ENCODE data around the gene TBL1XR1. TPM values are rescaled to one million over a fixed set of nuclear protein-coding genes. Genes with fewer than 3 reads are reported as not detected.

Gene TBL1XR1
- total and polyA plus RNA-seq, 2 of the 4 experiments (the other 2 are of a cell fraction): 25.2 to 170 TPM

DNA sequence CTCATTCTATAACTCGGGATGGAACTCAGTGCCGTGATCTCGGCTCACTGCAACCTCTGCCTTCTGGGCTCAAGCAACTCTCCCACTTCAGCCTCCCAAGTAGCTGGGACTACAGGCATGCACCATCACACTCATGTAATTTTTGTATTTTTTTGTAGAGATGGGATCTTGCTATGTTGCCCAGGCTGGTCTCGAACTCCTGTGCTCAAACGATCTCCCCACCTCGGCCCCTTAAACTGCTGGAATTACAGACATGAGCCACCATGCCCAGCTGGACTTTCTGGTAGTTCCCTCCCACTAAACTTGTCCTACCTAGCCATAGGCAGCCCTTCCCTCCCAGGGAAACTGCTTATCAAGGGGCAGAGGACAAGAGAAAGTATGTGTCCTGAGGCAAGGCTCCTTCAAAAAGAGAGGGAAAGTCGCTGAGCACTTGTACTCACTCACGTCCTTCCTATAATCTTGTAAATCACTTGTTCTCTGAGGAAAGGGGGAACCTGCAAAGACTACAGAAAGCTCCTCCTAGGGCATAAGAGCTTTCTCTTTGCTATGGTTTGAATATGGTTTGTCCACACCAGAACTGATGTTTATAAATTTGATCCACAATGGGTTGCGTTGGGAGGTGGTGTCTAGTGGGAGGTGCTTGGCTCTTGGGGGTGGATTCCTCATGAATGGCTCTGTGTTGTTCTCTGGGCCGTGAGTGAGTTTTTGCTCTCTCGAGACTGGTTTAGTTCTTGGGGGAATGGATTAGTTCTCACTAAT lies 13.6 kb upstream of the TBL1XR1 start:
- POLR2A ChIA-PET (ENCODE audit: unreplicated experiment): no interaction called here
- H2BK15ac ChIP-seq (ENCODE audit: low read depth, low read length): no peak overlapping the region
- no peak for TF ChIP-seq RFX5 (IDR thresholded peaks at IDR 0.05; ENCODE audit: low read depth, low read length)
- no peak for TF ChIP-seq POLR2A (IDR thresholded peaks at IDR 0.05; ENCODE audit: low read depth, low read length)
- no peak for TF ChIP-seq CHD1 (IDR thresholded peaks at IDR 0.05; ENCODE audit: low read depth, low read length)
- TF ChIP-seq, protein P1, sequence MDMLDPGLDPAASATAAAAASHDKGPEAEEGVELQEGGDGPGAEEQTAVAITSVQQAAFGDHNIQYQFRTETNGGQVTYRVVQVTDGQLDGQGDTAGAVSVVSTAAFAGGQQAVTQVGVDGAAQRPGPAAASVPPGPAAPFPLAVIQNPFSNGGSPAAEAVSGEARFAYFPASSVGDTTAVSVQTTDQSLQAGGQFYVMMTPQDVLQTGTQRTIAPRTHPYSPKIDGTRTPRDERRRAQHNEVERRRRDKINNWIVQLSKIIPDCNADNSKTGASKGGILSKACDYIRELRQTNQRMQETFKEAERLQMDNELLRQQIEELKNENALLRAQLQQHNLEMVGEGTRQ (IDR thresholded peaks at IDR 0.05; ENCODE audit: low read depth, low read length): no peak
- TF ChIP-seq CEBPB (IDR thresholded peaks at IDR 0.05; ENCODE audit: low read depth, low read length): no peak
- TF ChIP-seq MAZ (IDR thresholded peaks at IDR 0.05; ENCODE audit: borderline replicate concordance, low read depth, low read length): no peak
- TF ChIP-seq MXI1 (IDR thresholded peaks at IDR 0.05; ENCODE audit: borderline replicate concordance, low read depth, low read length): no peak
- no peak for TF ChIP-seq SMC3 (IDR thresholded peaks at IDR 0.05; ENCODE audit: low read depth, low read length)
- TF ChIP-seq NFE2L2 (IDR thresholded peaks at IDR 0.05; ENCODE audit: low read depth, low read length): no peak
- TF ChIP-seq MAFK (IDR thresholded peaks at IDR 0.05; ENCODE audit: low read depth, low read length): no peak
- TF ChIP-seq BHLHE40 (IDR thresholded peaks at IDR 0.05; ENCODE audit: low read depth, low read length): no peak
- no peak for TF ChIP-seq CTCF (conservative IDR thresholded peaks at IDR 0.05; ENCODE audit: low read depth, low read length)
- TF ChIP-seq ELK1 (IDR thresholded peaks at IDR 0.05; ENCODE audit: borderline replicate concordance, low read depth, low read length): no peak
- TF ChIP-seq RCOR1 (IDR thresholded peaks at IDR 0.05; ENCODE audit: insufficient replicate concordance, low read length): no peak
- TF ChIP-seq FOS (IDR thresholded peaks at IDR 0.05; ENCODE audit: low read depth, low read length): no peak
- no peak for TF ChIP-seq RAD21 (IDR thresholded peaks at IDR 0.05; ENCODE audit: low read length)
- H3K23ac ChIP-seq (ENCODE audit: low read depth, low read length): no peak overlapping the region
- H3K9me3 ChIP-seq (ENCODE audit: control insufficient read depth, insufficient read depth, low read length): no peaks in the 10 kb centered on the region
- no peak overlapping the region for H3K4me2 ChIP-seq (ENCODE audit: low read depth, low read length)
- no peak overlapping the region for H3K9ac ChIP-seq (ENCODE audit: low read depth, low read length)
- intact Hi-C loops (cut with micrococcal nuclease) (loop anchor here (5.0 kb wide), 1 partner anchor 1001 kb away; no protein-coding TSS in a partner anchor), dilution Hi-C loops (cut with HindIII; ENCODE audit: low sequenced_read_pairs, unreplicated experiment) (no loop called here), in situ Hi-C loops (cut with MboI; ENCODE audit: low sequenced_read_pairs) (no loop called here)
- H3K56ac ChIP-seq (ENCODE audit: extremely low read depth, insufficient read depth, low read length): no peak overlapping the region
- H3K79me1 ChIP-seq (ENCODE audit: low read depth in 1 of 2, low read length in 2 of 2): no peaks in the 10 kb centered on the region
- H3K18ac ChIP-seq (ENCODE audit: low read depth, low read length): no peak overlapping the region
- no peak overlapping the region for H2AK5ac ChIP-seq (ENCODE audit: low read depth, low read length)
- H4K8ac ChIP-seq (ENCODE audit: low read depth in 2 of 2, low read length in 2 of 2): no peak overlapping the region
- DNase-seq: no peak
- H2AK9ac ChIP-seq (replicated peaks; ENCODE audit: low read depth, low read length, poor library complexity): no peak overlapping the region
- BruUV-seq (replicated peaks): no TSS peak
- H4K5ac ChIP-seq (ENCODE audit: low read depth, low read length): no peak overlapping the region
- no peak overlapping the region for H4K91ac ChIP-seq (ENCODE audit: insufficient read depth, low read depth, low read length)
- H3K4me1 ChIP-seq (ENCODE audit: control insufficient read depth, insufficient read depth, low read length): no peaks in the 10 kb centered on the region
- no peaks in the 10 kb centered on the region for H3K27me3 ChIP-seq (ENCODE audit: control insufficient read depth, insufficient read depth, low read length)
- no peak overlapping the region for H3K14ac ChIP-seq (replicated peaks; ENCODE audit: low read depth, low read length)
- H2BK120ac ChIP-seq (ENCODE audit: low read depth, low read length): no peak overlapping the region
- no peaks in the 10 kb centered on the region for H3K36me3 ChIP-seq (ENCODE audit: control insufficient read depth, insufficient read depth, low read length)
- H4K20me1 ChIP-seq (ENCODE audit: insufficient read depth, low read length): no peaks in the 10 kb centered on the region
- no peaks in the 10 kb centered on the region for H3K9me1 ChIP-seq (ENCODE audit: insufficient read depth, low read length)
- no peak overlapping the region for H2BK5ac ChIP-seq (ENCODE audit: low read depth, low read length, poor library complexity, severe bottlenecking)
- H3K4me3 ChIP-seq (ENCODE audit: insufficient read depth, low read depth, low read length): no peak overlapping the region
- ATAC-seq (ENCODE audit: low read depth): no peak
- H3K4ac ChIP-seq (ENCODE audit: low read depth, low read length): no peak overlapping the region
- peak overlapping the region; percentile 14 for H2AFZ ChIP-seq (replicated peaks; ENCODE audit: low read length, poor library complexity)
- no CpG with 5 or more reads among the region's 11 CpGs for WGBS, 2 experiments (ENCODE audit: extremely low coverage in 2 of 2, insufficient read length in 1 of 2)
- no peak overlapping the region for H3K27ac ChIP-seq (ENCODE audit: insufficient read depth, low read length)
- CTCF ChIA-PET: no interaction called here
- no peak overlapping the region for H2BK20ac ChIP-seq (ENCODE audit: low read depth, low read length)

Measured in IMR-90 (cell line).